Measurements from ENCODE around the gene GPS2.
A peak's percentile ranks its signal among the peaks of the same experiment; 100 is the strongest.

Gene GPS2

GRCh38 chr17:7327501-7327900 lies 12.3 kb upstream of the GPS2 start:
- no peak for TF ChIP-seq CTCF (IDR thresholded peaks at IDR 0.05; ENCODE audit: low read length)
- no peak for TF ChIP-seq EZH2 (IDR thresholded peaks at IDR 0.05; ENCODE audit: borderline replicate concordance, low read length)
- Histone ChIP-seq H3K79me2 (ENCODE audit: insufficient read depth, low read length) (no peaks in the 10 kb centered on the region), H3K4me3 (ENCODE audit: low read depth, low read length, poor library complexity, severe bottlenecking) (peak overlapping the region; percentile 98), H3F3A (ENCODE audit: insufficient read depth, low read length) (no peaks in the 10 kb centered on the region), H3K36me3 (ENCODE audit: insufficient read depth, low read length) (peaks cover 40% of the 10 kb centered on the region), H3K27me3 (ENCODE audit: insufficient read depth, low read length) (no peaks in the 10 kb centered on the region), H2AFZ (ENCODE audit: low read length) (no peak overlapping the region), H4K20me1 (ENCODE audit: insufficient read depth, low read length) (no peaks in the 10 kb centered on the region), H3K4me1 (ENCODE audit: insufficient read depth, low read length, severe bottlenecking) (peaks cover 33% of the 10 kb centered on the region), H3K27ac (ENCODE audit: low read depth, low read length, poor library complexity, severe bottlenecking) (no peak overlapping the region), H3K9me3 (ENCODE audit: low read length) (no peaks in the 10 kb centered on the region), H3K4me2 (ENCODE audit: low read length) (peak overlapping the region; percentile 82), H3K9ac (ENCODE audit: low read length) (peak overlapping the region; percentile 94; the same call in 1 of the 2 replicates), H3K9me2 (ENCODE audit: low read depth, low read length) (no peaks in the 10 kb centered on the region)

GRCh38 chr17:7327056-7327455 lies 11.9 kb upstream of the GPS2 start:
- Histone ChIP-seq H3K4me3 (ENCODE audit: low read depth, low read length, poor library complexity, severe bottlenecking) (no peak overlapping the region), H3F3A (ENCODE audit: insufficient read depth, low read length) (no peaks in the 10 kb centered on the region), H3K4me1 (ENCODE audit: insufficient read depth, low read length, severe bottlenecking) (peaks cover 28% of the 10 kb centered on the region), H3K79me2 (ENCODE audit: insufficient read depth, low read length) (no peaks in the 10 kb centered on the region), H3K9ac (ENCODE audit: low read length) (no peak overlapping the region), H3K9me2 (ENCODE audit: low read depth, low read length) (no peaks in the 10 kb centered on the region), H3K27ac (ENCODE audit: low read depth, low read length, poor library complexity, severe bottlenecking) (no peak overlapping the region), H3K27me3 (ENCODE audit: insufficient read depth, low read length) (no peaks in the 10 kb centered on the region), H2AFZ (ENCODE audit: low read length) (no peak overlapping the region), H3K9me3 (ENCODE audit: low read length) (no peaks in the 10 kb centered on the region), H3K36me3 (ENCODE audit: insufficient read depth, low read length) (peaks cover 44% of the 10 kb centered on the region), H3K4me2 (ENCODE audit: low read length) (no peak overlapping the region), H4K20me1 (ENCODE audit: insufficient read depth, low read length) (no peaks in the 10 kb centered on the region)
- TF ChIP-seq CTCF (IDR thresholded peaks at IDR 0.05; ENCODE audit: low read length) (no peak), EZH2 (IDR thresholded peaks at IDR 0.05; ENCODE audit: borderline replicate concordance, low read length) (no peak)

DNA sequence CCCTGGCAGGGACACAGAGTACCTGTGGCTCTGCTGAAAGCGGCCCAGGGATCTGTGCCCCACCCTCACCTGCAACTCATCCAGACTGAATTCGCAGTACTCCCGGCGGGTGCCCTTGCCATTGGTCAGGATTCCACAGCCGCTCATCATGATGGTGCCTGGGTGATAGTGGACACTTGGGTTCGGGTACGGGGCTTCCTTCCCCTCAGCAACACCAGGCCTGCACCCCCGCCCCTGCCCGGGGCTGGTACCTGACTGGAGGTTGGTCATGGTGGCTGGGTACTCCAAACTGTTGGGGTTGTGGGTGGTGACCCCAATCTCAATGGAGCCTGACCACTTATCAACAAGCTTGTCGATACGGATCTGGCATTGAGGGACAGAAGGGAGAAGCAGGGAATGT lies 11.0 kb upstream of the GPS2 start:
- H3K4me2 ChIP-seq (ENCODE audit: low read length): no peak overlapping the region
- TF ChIP-seq CTCF (IDR thresholded peaks at IDR 0.05; ENCODE audit: low read length) (no peak), EZH2 (IDR thresholded peaks at IDR 0.05; ENCODE audit: borderline replicate concordance, low read length) (no peak)
- no peaks in the 10 kb centered on the region for H3K27me3 ChIP-seq (ENCODE audit: insufficient read depth, low read length)
- H3K27ac ChIP-seq (ENCODE audit: low read depth, low read length, poor library complexity, severe bottlenecking): no peak overlapping the region
- no peaks in the 10 kb centered on the region for H3K79me2 ChIP-seq (ENCODE audit: insufficient read depth, low read length)
- no peaks in the 10 kb centered on the region for H3K9me2 ChIP-seq (ENCODE audit: low read depth, low read length)
- H3K9ac ChIP-seq (ENCODE audit: low read length): no peak overlapping the region
- H3F3A ChIP-seq (ENCODE audit: insufficient read depth, low read length): no peaks in the 10 kb centered on the region
- H3K4me1 ChIP-seq (ENCODE audit: insufficient read depth, low read length, severe bottlenecking): peaks cover 21% of the 10 kb centered on the region
- no peak overlapping the region for H3K4me3 ChIP-seq (ENCODE audit: low read depth, low read length, poor library complexity, severe bottlenecking)
- peaks cover 53% of the 10 kb centered on the region for H3K36me3 ChIP-seq (ENCODE audit: insufficient read depth, low read length)
- no peak overlapping the region for H2AFZ ChIP-seq (ENCODE audit: low read length)
- H4K20me1 ChIP-seq (ENCODE audit: insufficient read depth, low read length): no peaks in the 10 kb centered on the region
- H3K9me3 ChIP-seq (ENCODE audit: low read length): no peaks in the 10 kb centered on the region
